Gastrocnemius medialis (tissue), 4 donors: ENCODE results near the gene EPB41. TPM values are rescaled to one million over a fixed set of nuclear protein-coding genes. Genes with fewer than 3 reads are reported as not detected.

Source experiments
- ATAC-seq, 2 donors: fragments of 150-250 bp; one replicate each; pipeline ENCODE4 v1.9.1; 2016
- DNase-seq, 2 donors: peaks; one replicate each; pipeline ENCODE4 v3.0.0-alpha.2; 2019
- H3K27ac ChIP-seq, 4 donors: fragments of 200-600 bp; sonication (generic); 1 replicate in 1 of 4; 2 replicates in 3 of 4; pipeline ENCODE4 v1.5.1; 2016 to 2018; ENCODE audit warnings: mild to moderate bottlenecking in 2 of 4, moderate library complexity in 1 of 4
- H3K27me3 ChIP-seq, 3 donors: fragments of 200-600 bp; sonication (generic) in 2 of 3; 1 replicate in 1 of 3; 2 replicates in 2 of 3; pipeline versions ENCODE4 v1.5.1 to v1.6.0; 2016 to 2019; ENCODE audit warnings: mild to moderate bottlenecking in 1 of 3, moderate library complexity in 1 of 3
- H3K36me3 ChIP-seq, 2 donors: fragments of 200-600 bp; sonication (generic) in 1 of 2; one replicate each; pipeline ENCODE4 v1.5.1; 2017 to 2018
- H3K4me1 ChIP-seq, 2 donors: fragments of 200-600 bp; sonication (generic) in 1 of 2; one replicate each; pipeline ENCODE4 v1.5.1; 2016 to 2017; ENCODE audit warnings: mild to moderate bottlenecking in 2 of 2
- H3K4me3 ChIP-seq, 4 donors: fragments of 200-600 bp; sonication (generic) in 3 of 4; 1 replicate in 1 of 4; 2 replicates in 3 of 4; pipeline ENCODE4 v1.5.1; 2016 to 2019; ENCODE audit warnings: mild to moderate bottlenecking in 2 of 4
- H3K9me3 ChIP-seq, 3 donors: fragments of 200-600 bp; sonication (generic) in 2 of 3; 1 replicate in 1 of 3; 2 replicates in 2 of 3; pipeline ENCODE4 v1.5.1; 2016 to 2019
- POLR2A ChIP-seq, 2 donors: fragments of 450-650 bp; IDR thresholded peaks; one replicate each; pipeline ENCODE4 v1.6.1; 2017; ENCODE audit warnings: antibody characterized with exemption in 2 of 2, mild to moderate bottlenecking in 2 of 2, moderate library complexity in 2 of 2
- in situ Hi-C, 4 donors: fragments of 200-750 bp; cut with MboI; loops; one replicate each; pipeline versions ENCODE4 v1.15.0 to v1.8.0; 2017; ENCODE audit warnings: low sequenced_read_pairs in 4 of 4
- intact Hi-C: fragments of 100-400 bp; cut with DNase I; formaldehyde crosslinking; loops from one replicate; pipeline ENCODE4 v1.15.1; 2023; ENCODE audit warnings: low total_unique reads
- total RNA-seq, 4 donors: library from RNA; depleted of rRNA; stranded (reverse); fragments of >200 nt; gene quantifications; one replicate each; pipeline versions ENCODE4 v1.1.0 to v1.2.3, GENCODE V29; 2016
- TF ChIP-seq, protein P1 (sequence below), 5 experiments: fragments of 450-650 bp in 3 of 5; fragments of 200-600 bp in 2 of 5; sonication (generic) in 2 of 5; IDR thresholded peaks in 4 of 5; conservative IDR thresholded peaks in 1 of 5; 1 replicate in 4 of 5; 2 replicates in 1 of 5; pipeline ENCODE4 v1.5.1; 2016 to 2019; ENCODE audit warnings: antibody characterized with exemption in 5 of 5, mild to moderate bottlenecking in 3 of 5, moderate library complexity in 3 of 5

EPB41 gene
- total RNA-seq, 4 donors from 2014 or later = 19.5 to 28.6 (median 23.6) TPM

DNA sequence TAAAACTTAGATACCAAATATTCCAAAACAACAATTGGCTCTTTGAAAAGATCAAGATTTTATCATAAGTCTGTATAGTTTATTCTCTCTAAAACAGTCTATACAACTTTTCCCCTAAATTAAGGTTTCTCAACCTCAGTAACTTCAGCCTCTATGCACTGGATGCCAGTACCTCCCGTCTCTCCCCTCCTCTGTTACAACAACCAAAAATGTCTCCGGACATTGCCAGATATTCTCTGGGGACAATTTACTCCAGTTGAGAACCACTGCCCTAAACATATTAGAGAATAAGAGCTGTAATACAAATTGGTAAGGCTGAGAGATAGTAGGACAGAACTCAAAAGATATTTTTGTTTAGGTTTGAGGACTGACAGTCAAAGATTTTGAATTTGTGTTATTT lies 137.7 kb downstream of the EPB41 start:
- H3K4me1 ChIP-seq = no peaks in the 10 kb centered on the region
- TF ChIP-seq, protein P1, sequence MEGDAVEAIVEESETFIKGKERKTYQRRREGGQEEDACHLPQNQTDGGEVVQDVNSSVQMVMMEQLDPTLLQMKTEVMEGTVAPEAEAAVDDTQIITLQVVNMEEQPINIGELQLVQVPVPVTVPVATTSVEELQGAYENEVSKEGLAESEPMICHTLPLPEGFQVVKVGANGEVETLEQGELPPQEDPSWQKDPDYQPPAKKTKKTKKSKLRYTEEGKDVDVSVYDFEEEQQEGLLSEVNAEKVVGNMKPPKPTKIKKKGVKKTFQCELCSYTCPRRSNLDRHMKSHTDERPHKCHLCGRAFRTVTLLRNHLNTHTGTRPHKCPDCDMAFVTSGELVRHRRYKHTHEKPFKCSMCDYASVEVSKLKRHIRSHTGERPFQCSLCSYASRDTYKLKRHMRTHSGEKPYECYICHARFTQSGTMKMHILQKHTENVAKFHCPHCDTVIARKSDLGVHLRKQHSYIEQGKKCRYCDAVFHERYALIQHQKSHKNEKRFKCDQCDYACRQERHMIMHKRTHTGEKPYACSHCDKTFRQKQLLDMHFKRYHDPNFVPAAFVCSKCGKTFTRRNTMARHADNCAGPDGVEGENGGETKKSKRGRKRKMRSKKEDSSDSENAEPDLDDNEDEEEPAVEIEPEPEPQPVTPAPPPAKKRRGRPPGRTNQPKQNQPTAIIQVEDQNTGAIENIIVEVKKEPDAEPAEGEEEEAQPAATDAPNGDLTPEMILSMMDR (IDR thresholded peaks at IDR 0.05 in 4 of 5, conservative IDR thresholded peaks at IDR 0.05 in 1 of 5) = no peak
- no peak for TF ChIP-seq POLR2A (IDR thresholded peaks at IDR 0.05)
- H3K27me3 ChIP-seq = no peaks in the 10 kb centered on the region
- no peaks in the 10 kb centered on the region for H3K9me3 ChIP-seq
- no peak overlapping the region for H3K27ac ChIP-seq
- DNase-seq (no peak), ATAC-seq (no peak)
- peaks cover 0 to 4% of the 10 kb centered on the region in 2 donors for H3K36me3 ChIP-seq
- H3K4me3 ChIP-seq = no peak overlapping the region
- intact Hi-C loops = no loop called here
- in situ Hi-C loops = no loop called here

GRCh38 chr1:29052941-29053340 lies 138.6 kb downstream of the EPB41 start:
- no peak for TF ChIP-seq POLR2A (IDR thresholded peaks at IDR 0.05)
- TF ChIP-seq, protein P1 (IDR thresholded peaks at IDR 0.05 in 4 of 5, conservative IDR thresholded peaks at IDR 0.05 in 1 of 5) = no peak
- H3K36me3 ChIP-seq = peaks cover 0 to 4% of the 10 kb centered on the region in 2 donors
- intact Hi-C loops (no loop called here), in situ Hi-C loops (no loop called here)
- no peak overlapping the region for H3K27ac ChIP-seq
- H3K9me3 ChIP-seq = no peaks in the 10 kb centered on the region
- ATAC-seq = no peak
- H3K4me1 ChIP-seq = no peaks in the 10 kb centered on the region
- no peak overlapping the region for H3K4me3 ChIP-seq
- H3K27me3 ChIP-seq = no peaks in the 10 kb centered on the region
- no peak for DNase-seq

GRCh38 chr1:29055160-29055559 lies 140.8 kb downstream of the EPB41 start:
- Histone ChIP-seq H3K27ac (no peak overlapping the region), H3K4me1 (no peaks in the 10 kb centered on the region), H3K9me3 (no peaks in the 10 kb centered on the region), H3K36me3 (peaks cover 0 to 4% of the 10 kb centered on the region in 2 donors), H3K4me3 (no peak overlapping the region), H3K27me3 (no peaks in the 10 kb centered on the region)
- ATAC-seq (no peak), DNase-seq (no peak)
- intact Hi-C loops = no loop called here
- in situ Hi-C loops = no loop called here
- TF ChIP-seq, protein P1 (IDR thresholded peaks at IDR 0.05 in 4 of 5, conservative IDR thresholded peaks at IDR 0.05 in 1 of 5) = no peak
- TF ChIP-seq POLR2A (IDR thresholded peaks at IDR 0.05) = no peak

DNA sequence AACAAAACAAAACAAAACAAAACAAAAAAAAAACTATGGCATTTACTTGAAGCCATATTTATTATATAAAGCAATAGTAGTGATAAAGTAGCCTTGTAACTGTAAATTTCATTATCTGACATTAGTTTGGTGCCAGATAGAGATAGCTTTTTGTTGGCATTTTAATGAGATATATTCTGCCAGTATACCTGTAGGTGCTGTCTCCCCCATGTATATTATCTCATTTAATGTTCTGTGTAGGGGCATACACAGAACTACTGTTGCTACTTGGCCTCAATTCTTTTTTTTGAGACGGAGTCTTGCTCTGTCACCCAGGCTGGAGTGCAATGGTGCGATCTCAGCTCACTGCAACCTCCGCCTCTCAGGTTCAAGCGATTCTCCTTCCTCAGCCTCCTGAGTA lies 141.9 kb downstream of the EPB41 start:
- ATAC-seq (no peak), DNase-seq (no peak)
- peaks cover 0 to 4% of the 10 kb centered on the region in 2 donors for H3K36me3 ChIP-seq
- H3K9me3 ChIP-seq = no peaks in the 10 kb centered on the region
- H3K4me1 ChIP-seq = no peaks in the 10 kb centered on the region
- H3K27me3 ChIP-seq = no peaks in the 10 kb centered on the region
- in situ Hi-C loops = no loop called here
- TF ChIP-seq, protein P1 (IDR thresholded peaks at IDR 0.05 in 4 of 5, conservative IDR thresholded peaks at IDR 0.05 in 1 of 5) = no peak
- TF ChIP-seq POLR2A (IDR thresholded peaks at IDR 0.05) = no peak
- H3K4me3 ChIP-seq = no peak overlapping the region
- intact Hi-C loops = no loop called here
- H3K27ac ChIP-seq = no peak overlapping the region

DNA sequence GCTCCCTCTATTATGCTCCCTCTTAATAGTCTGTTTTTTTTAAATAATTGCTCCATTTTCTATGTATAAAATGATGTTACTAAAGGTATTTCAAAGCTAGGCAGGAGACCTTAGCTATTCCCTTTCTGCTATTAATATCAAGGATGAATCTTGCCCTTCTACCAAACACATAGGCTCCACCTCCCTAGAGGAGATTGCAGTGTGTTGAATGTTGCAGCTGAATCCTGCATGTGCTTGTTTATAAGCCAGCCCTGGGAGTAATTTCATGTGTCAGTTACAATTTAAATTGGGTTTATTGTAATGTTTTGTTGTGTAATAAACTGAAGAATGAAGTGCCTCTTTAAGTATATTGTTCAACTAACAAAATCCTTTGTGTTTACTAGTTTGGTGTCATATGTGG lies 143.3 kb downstream of the EPB41 start:
- H3K4me3 ChIP-seq = no peak overlapping the region
- TF ChIP-seq, protein P1 (IDR thresholded peaks at IDR 0.05 in 4 of 5, conservative IDR thresholded peaks at IDR 0.05 in 1 of 5) = no peak
- no peak for TF ChIP-seq POLR2A (IDR thresholded peaks at IDR 0.05)
- in situ Hi-C loops = no loop called here
- ATAC-seq = no peak
- intact Hi-C loops = no loop called here
- H3K27me3 ChIP-seq = no peaks in the 10 kb centered on the region
- no peak overlapping the region for H3K27ac ChIP-seq
- DNase-seq = no peak
- H3K4me1 ChIP-seq = no peaks in the 10 kb centered on the region
- no peaks in the 10 kb centered on the region for H3K9me3 ChIP-seq
- peaks cover 0 to 4% of the 10 kb centered on the region in 2 donors for H3K36me3 ChIP-seq
